Measurements from ENCODE around the gene LRBA.
"Not testable (repeated sequence)": the region's sequence is repeated elsewhere in the genome, so short reads cannot be mapped to it uniquely, and the experiment has no call there.

The LRBA gene

GRCh38 chr4:150574678-150575077 is 440.4 kb downstream of the LRBA start:
- H3K4me3 Mint-ChIP-seq: no peak overlapping the region
- peaks cover 12% of the 10 kb centered on the region for H3K36me3 Mint-ChIP-seq (ENCODE audit: low read depth)
- H3K27ac Mint-ChIP-seq: no peak overlapping the region
- ATAC-seq (no peak), DNase-seq (no peak)
- no peaks in the 10 kb centered on the region for H3K27me3 Mint-ChIP-seq
- H3K9me3 Mint-ChIP-seq: no peaks in the 10 kb centered on the region
- H3K4me1 Mint-ChIP-seq: peaks cover 19% of the 10 kb centered on the region

- no peak for DNase-seq
- peaks cover 19% of the 10 kb centered on the region for H3K4me1 Mint-ChIP-seq
- H3K27ac Mint-ChIP-seq: no peak overlapping the region
- peaks cover 7% of the 10 kb centered on the region for H3K36me3 Mint-ChIP-seq (ENCODE audit: low read depth)
- no peak overlapping the region for H3K4me3 Mint-ChIP-seq
- peak; percentile 61 for ATAC-seq
- no peaks in the 10 kb centered on the region for H3K9me3 Mint-ChIP-seq
- no peaks in the 10 kb centered on the region for H3K27me3 Mint-ChIP-seq
Measured at GRCh38 chr4:150573534-150573933, 441.6 kb downstream of the LRBA start.

- no peaks in the 10 kb centered on the region for H3K9me3 Mint-ChIP-seq
- peaks cover 7% of the 10 kb centered on the region for H3K36me3 Mint-ChIP-seq (ENCODE audit: low read depth)
- peak; percentile 52 for ATAC-seq
- no peaks in the 10 kb centered on the region for H3K27me3 Mint-ChIP-seq
- peak overlapping the region; percentile 61 for H3K27ac Mint-ChIP-seq
- no peak overlapping the region for H3K4me3 Mint-ChIP-seq
- no peak for DNase-seq
- peaks cover 19% of the 10 kb centered on the region for H3K4me1 Mint-ChIP-seq
Measured at GRCh38 chr4:150572704-150573504, 442.2 kb downstream of the LRBA start.

- peaks cover 19% of the 10 kb centered on the region for H3K4me1 Mint-ChIP-seq
- H3K36me3 Mint-ChIP-seq (ENCODE audit: low read depth): peaks cover 16% of the 10 kb centered on the region
- no peaks in the 10 kb centered on the region for H3K27me3 Mint-ChIP-seq
- H3K27ac Mint-ChIP-seq: no peak overlapping the region
- no peak for DNase-seq
- ATAC-seq: no peak
- H3K9me3 Mint-ChIP-seq: no peaks in the 10 kb centered on the region
- no peak overlapping the region for H3K4me3 Mint-ChIP-seq
Measured at GRCh38 chr4:150570862-150571261, 444.2 kb downstream of the LRBA start.

- peaks cover 19% of the 10 kb centered on the region for H3K36me3 Mint-ChIP-seq (ENCODE audit: low read depth)
- DNase-seq (no peak), ATAC-seq (no peak)
- no peaks in the 10 kb centered on the region for H3K27me3 Mint-ChIP-seq
- H3K27ac Mint-ChIP-seq: no peak overlapping the region
- no peak overlapping the region for H3K4me3 Mint-ChIP-seq
- peaks cover 19% of the 10 kb centered on the region for H3K4me1 Mint-ChIP-seq
- peaks cover 1% of the 10 kb centered on the region for H3K9me3 Mint-ChIP-seq
Measured at GRCh38 chr4:150569998-150570535, 445.0 kb downstream of the LRBA start.

- Mint-ChIP-seq H3K27me3 (no peaks in the 10 kb centered on the region), H3K9me3 (peaks cover 3% of the 10 kb centered on the region), H3K27ac (no peak overlapping the region), H3K4me1 (peaks cover 15% of the 10 kb centered on the region), H3K4me3 (no peak overlapping the region), H3K36me3 (ENCODE audit: low read depth) (peaks cover 24% of the 10 kb centered on the region)
- ATAC-seq: no peak
- no peak for DNase-seq
Measured at GRCh38 chr4:150569384-150569987, 445.6 kb downstream of the LRBA start.

- no peak for ATAC-seq
- Mint-ChIP-seq H3K4me1 (no peaks in the 10 kb centered on the region), H3K4me3 (no peak overlapping the region), H3K27me3 (no peaks in the 10 kb centered on the region), H3K27ac (no peak overlapping the region), H3K36me3 (ENCODE audit: low read depth) (peaks cover 31% of the 10 kb centered on the region), H3K9me3 (peaks cover 3% of the 10 kb centered on the region)
- DNase-seq: no peak
Measured at GRCh38 chr4:150567070-150567469, 448.0 kb downstream of the LRBA start.

GRCh38 chr4:150564967-150565366 is 450.1 kb downstream of the LRBA start:
- not testable (repeated sequence) for H3K27me3 Mint-ChIP-seq, ATAC-seq, H3K4me3 Mint-ChIP-seq, H3K27ac Mint-ChIP-seq, H3K9me3 Mint-ChIP-seq, DNase-seq, H3K4me1 Mint-ChIP-seq
- peaks cover 27% of the 10 kb centered on the region for H3K36me3 Mint-ChIP-seq (ENCODE audit: low read depth)

- Mint-ChIP-seq H3K4me1 (no peaks in the 10 kb centered on the region), H3K27me3 (no peaks in the 10 kb centered on the region), H3K36me3 (ENCODE audit: low read depth) (peaks cover 25% of the 10 kb centered on the region), H3K4me3 (no peak overlapping the region), H3K27ac (no peak overlapping the region), H3K9me3 (peaks cover 3% of the 10 kb centered on the region)
- no peak for DNase-seq
- ATAC-seq: no peak
Measured at GRCh38 chr4:150562751-150563150, 452.3 kb downstream of the LRBA start.

- Mint-ChIP-seq H3K4me1 (no peaks in the 10 kb centered on the region), H3K27me3 (no peaks in the 10 kb centered on the region), H3K36me3 (ENCODE audit: low read depth) (peaks cover 23% of the 10 kb centered on the region), H3K4me3 (no peak overlapping the region), H3K27ac (no peak overlapping the region), H3K9me3 (peaks cover 3% of the 10 kb centered on the region)
- DNase-seq (no peak), ATAC-seq (no peak)
Measured at GRCh38 chr4:150562250-150562649, 452.8 kb downstream of the LRBA start.

GRCh38 chr4:150561143-150561737 is 453.8 kb downstream of the LRBA start:
- H3K27me3 Mint-ChIP-seq: no peaks in the 10 kb centered on the region
- peaks cover 20% of the 10 kb centered on the region for H3K36me3 Mint-ChIP-seq (ENCODE audit: low read depth)

GRCh38 chr4:150557811-150558210 is 457.3 kb downstream of the LRBA start:
- not testable (repeated sequence) for H3K27me3 Mint-ChIP-seq, H3K27ac Mint-ChIP-seq
- peaks cover 17% of the 10 kb centered on the region for H3K36me3 Mint-ChIP-seq (ENCODE audit: low read depth)

More at GRCh38 chr4:150561143-150561737, 453.8 kb downstream of the LRBA start:
- no peaks in the 10 kb centered on the region for H3K4me1 Mint-ChIP-seq
- no peak for DNase-seq
- H3K4me3 Mint-ChIP-seq: no peak overlapping the region
- H3K9me3 Mint-ChIP-seq: peaks cover 3% of the 10 kb centered on the region
- no peak for ATAC-seq
- H3K27ac Mint-ChIP-seq: no peak overlapping the region

GRCh38 chr4:150547154-150547838 is 467.8 kb downstream of the LRBA start:
- Mint-ChIP-seq H3K4me3 (no peak overlapping the region), H3K27ac (no peak overlapping the region), H3K36me3 (ENCODE audit: low read depth) (peaks cover 4% of the 10 kb centered on the region), H3K4me1 (no peaks in the 10 kb centered on the region), H3K27me3 (no peaks in the 10 kb centered on the region), H3K9me3 (no peaks in the 10 kb centered on the region)
- DNase-seq (no peak), ATAC-seq (no peak)

More at GRCh38 chr4:150557811-150558210, 457.3 kb downstream of the LRBA start:
- DNase-seq, H3K4me1 Mint-ChIP-seq, H3K4me3 Mint-ChIP-seq, ATAC-seq, H3K9me3 Mint-ChIP-seq: not testable (repeated sequence)

GRCh38 chr4:150546286-150546685 is 468.8 kb downstream of the LRBA start:
- Mint-ChIP-seq H3K36me3 (ENCODE audit: low read depth) (no peaks in the 10 kb centered on the region), H3K27ac (no peak overlapping the region), H3K27me3 (no peaks in the 10 kb centered on the region), H3K4me1 (no peaks in the 10 kb centered on the region), H3K4me3 (no peak overlapping the region), H3K9me3 (no peaks in the 10 kb centered on the region)
- no peak for DNase-seq
- no peak for ATAC-seq
